ENCODE data around the gene URI1. TPM values are rescaled to one million over a fixed set of nuclear protein-coding genes. Genes with fewer than 3 reads are reported as not detected.

The URI1 gene
- total and polyA plus RNA-seq, 3 donors from 2014 or later: 71.4 to 105 (median 104) TPM

DNA sequence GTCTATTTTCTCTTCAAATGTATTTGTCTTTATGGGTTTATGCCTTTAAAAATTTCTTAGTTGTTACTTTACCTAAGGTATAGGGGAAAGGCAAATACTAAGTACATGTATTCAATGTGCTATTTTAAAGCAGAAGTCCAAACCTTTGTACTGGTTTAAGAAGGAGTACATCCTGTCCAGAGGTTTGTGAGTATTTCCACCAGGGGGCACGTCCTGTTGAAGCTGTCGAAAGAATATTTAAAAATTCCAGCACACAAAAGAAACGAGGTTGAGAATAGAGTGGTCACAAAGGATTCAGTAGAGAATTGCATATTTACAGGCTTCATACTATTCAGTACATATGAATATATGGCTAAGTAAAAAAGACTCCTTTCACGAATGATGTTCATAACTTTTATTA is 59.8 kb downstream of the URI1 start:
- Histone ChIP-seq H3K4me1 (no peaks in the 10 kb centered on the region), H3K9me3 (no peaks in the 10 kb centered on the region), H3K4me3 (no peak overlapping the region), H3K27me3 (no peaks in the 10 kb centered on the region), H3K27ac (no peak overlapping the region), H3K36me3 (ENCODE audit: low read depth, missing control alignments) (no peaks in the 10 kb centered on the region)
- intact Hi-C loops (cut with DNase I; ENCODE audit: low total_unique reads): no loop called here
- TF ChIP-seq POLR2A (IDR thresholded peaks at IDR 0.05) (no peak), CTCF (IDR thresholded peaks at IDR 0.05) (no peak)
- no peak for DNase-seq
- WGBS, 2 donors: 71 to 74% methylated on average over 4 of the region's 4 CpGs

GRCh38 chr19:30003866-30004265 is 61.8 kb downstream of the URI1 start:
- TF ChIP-seq POLR2A (IDR thresholded peaks at IDR 0.05): no peak
- no peak for TF ChIP-seq CTCF (IDR thresholded peaks at IDR 0.05)
- H3K27ac ChIP-seq: no peak overlapping the region
- WGBS, 2 donors: 70 to 73% methylated on average over 6 of the region's 6 CpGs
- no peak overlapping the region for H3K4me3 ChIP-seq
- H3K9me3 ChIP-seq: no peaks in the 10 kb centered on the region
- no peaks in the 10 kb centered on the region for H3K27me3 ChIP-seq
- no peak for DNase-seq
- no peaks in the 10 kb centered on the region for H3K36me3 ChIP-seq (ENCODE audit: low read depth, missing control alignments)
- intact Hi-C loops (cut with DNase I; ENCODE audit: low total_unique reads): no loop called here
- H3K4me1 ChIP-seq: no peaks in the 10 kb centered on the region

GRCh38 chr19:30004403-30004802 is 62.4 kb downstream of the URI1 start:
- no peaks in the 10 kb centered on the region for H3K36me3 ChIP-seq (ENCODE audit: low read depth, missing control alignments)
- no peak for DNase-seq
- no peak overlapping the region for H3K4me3 ChIP-seq
- intact Hi-C loops (cut with DNase I; ENCODE audit: low total_unique reads): no loop called here
- H3K9me3 ChIP-seq: no peaks in the 10 kb centered on the region
- WGBS, 2 donors: 70 to 87% methylated on average over 1 of the region's 1 CpG
- no peaks in the 10 kb centered on the region for H3K4me1 ChIP-seq
- H3K27ac ChIP-seq: no peak overlapping the region
- no peaks in the 10 kb centered on the region for H3K27me3 ChIP-seq
- no peak for TF ChIP-seq CTCF (IDR thresholded peaks at IDR 0.05)
- no peak for TF ChIP-seq POLR2A (IDR thresholded peaks at IDR 0.05)

- TF ChIP-seq CTCF (IDR thresholded peaks at IDR 0.05): no peak
- TF ChIP-seq POLR2A (IDR thresholded peaks at IDR 0.05): no peak
- H3K9me3 ChIP-seq: no peaks in the 10 kb centered on the region
- no peak overlapping the region for H3K4me3 ChIP-seq
- intact Hi-C loops (cut with DNase I; ENCODE audit: low total_unique reads): no loop called here
- no peak overlapping the region for H3K27ac ChIP-seq
- 92 to 94% methylated on average over 4 of the region's 4 CpGs for WGBS, 2 donors
- H3K27me3 ChIP-seq: no peaks in the 10 kb centered on the region
- DNase-seq: no peak
- no peaks in the 10 kb centered on the region for H3K4me1 ChIP-seq
- H3K36me3 ChIP-seq (ENCODE audit: low read depth, missing control alignments): no peaks in the 10 kb centered on the region
Measured at GRCh38 chr19:30006207-30006606, 64.2 kb downstream of the URI1 start.

DNA sequence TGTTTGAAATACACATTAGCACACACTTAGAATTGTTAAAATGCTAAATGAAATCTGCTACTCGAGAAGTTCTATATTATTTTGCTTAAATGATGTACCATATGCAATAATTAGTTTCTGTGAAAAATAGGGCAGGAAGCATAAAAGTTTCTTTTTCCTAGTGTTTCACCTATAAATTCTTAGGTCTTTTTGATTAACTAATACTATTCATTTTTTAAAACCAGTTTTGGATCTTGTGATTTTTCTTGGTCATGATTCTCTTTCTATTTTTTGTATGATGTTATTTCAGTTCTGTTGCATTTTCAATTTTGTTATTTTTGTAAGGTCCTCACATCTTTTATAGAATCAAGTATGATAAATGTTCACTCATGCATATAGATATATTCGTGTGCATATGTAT is 66.1 kb downstream of the URI1 start:
- intact Hi-C loops (cut with DNase I; ENCODE audit: low total_unique reads): no loop called here
- no peak for DNase-seq
- H3K27me3 ChIP-seq: no peaks in the 10 kb centered on the region
- no peaks in the 10 kb centered on the region for H3K9me3 ChIP-seq
- H3K4me3 ChIP-seq: no peak overlapping the region
- H3K27ac ChIP-seq: no peak overlapping the region
- H3K36me3 ChIP-seq (ENCODE audit: low read depth, missing control alignments): no peaks in the 10 kb centered on the region
- TF ChIP-seq CTCF (IDR thresholded peaks at IDR 0.05) (no peak), POLR2A (IDR thresholded peaks at IDR 0.05) (no peak)
- H3K4me1 ChIP-seq: no peaks in the 10 kb centered on the region
- WGBS, 2 donors: 95 to 97% methylated on average over 2 of the region's 2 CpGs
